ENCODE data around the gene PROM2. TPM values are rescaled to one million over a fixed set of nuclear protein-coding genes. Genes with fewer than 3 reads are reported as not detected.
"Not testable (repeated sequence)": the region's sequence is repeated elsewhere in the genome, so short reads cannot be mapped to it uniquely, and the experiment has no call there.

Gene PROM2
- total RNA-seq, 1 experiment from 2014 or later, result 1.8 TPM

DNA sequence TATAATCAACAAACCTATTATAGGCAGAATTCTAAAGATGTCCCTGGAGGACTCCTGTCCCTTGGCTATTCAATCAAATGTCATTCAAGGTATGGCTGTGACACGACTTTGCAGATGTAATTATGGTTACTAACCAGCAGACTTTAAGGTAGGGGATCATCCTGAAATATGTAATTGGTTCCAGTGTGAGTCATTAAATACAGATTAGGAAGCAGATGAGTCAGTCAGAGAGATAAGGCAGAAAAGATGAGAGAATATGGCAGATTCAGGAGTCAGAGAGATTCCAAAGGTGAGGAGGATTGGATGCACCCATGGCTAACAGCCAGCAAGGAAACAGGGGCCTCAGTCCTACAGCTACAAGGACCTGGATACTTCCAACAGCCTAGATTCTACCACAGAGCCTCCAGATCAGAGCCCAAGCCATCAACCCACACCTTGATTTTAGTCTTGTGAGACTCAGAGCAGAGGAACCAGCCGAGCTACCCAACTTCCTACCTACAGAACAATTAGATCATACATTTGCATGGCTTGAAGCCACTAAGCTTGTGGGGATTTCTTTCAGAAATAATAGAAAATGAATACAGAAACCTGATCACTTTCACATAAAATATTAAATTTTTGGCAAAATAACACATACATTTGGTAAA, 11.2 kb upstream of the PROM2 start:
- Histone ChIP-seq H3K4me3 (ENCODE audit: insufficient read depth, low read depth, low read length) (no peak overlapping the region), H3K27me3 (ENCODE audit: control insufficient read depth, insufficient read depth, low read length) (no peaks in the 10 kb centered on the region), H3K36me3 (replicated peaks; ENCODE audit: control insufficient read depth, insufficient read depth, low read length) (no peaks in the 10 kb centered on the region)
- DNase-seq, result no peak

DNA sequence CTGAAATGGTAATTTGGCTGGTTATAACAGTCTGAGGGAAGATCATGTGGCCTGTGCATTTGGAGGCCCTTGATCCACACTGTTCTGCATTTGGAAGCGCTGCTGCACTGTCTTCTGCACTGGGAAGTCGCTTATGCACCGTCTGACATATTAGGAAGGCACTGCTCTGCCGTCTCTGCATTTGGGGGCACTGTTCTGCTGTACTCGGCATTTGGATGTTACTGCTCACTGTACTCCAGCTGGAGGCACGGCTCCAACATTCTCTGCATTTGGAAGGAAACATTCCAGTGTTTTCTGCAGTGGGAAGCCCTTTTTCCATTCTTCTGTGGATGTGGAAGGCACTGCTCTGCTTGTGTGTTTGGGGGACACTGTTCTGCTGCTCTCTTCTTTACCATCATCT, 9.6 kb upstream of the PROM2 start:
- no peaks in the 10 kb centered on the region for H3K36me3 ChIP-seq (replicated peaks; ENCODE audit: control insufficient read depth, insufficient read depth, low read length)
- H3K27me3 ChIP-seq (ENCODE audit: control insufficient read depth, insufficient read depth, low read length), result no peaks in the 10 kb centered on the region
- DNase-seq, result peak; percentile 14
- H3K4me3 ChIP-seq (ENCODE audit: insufficient read depth, low read depth, low read length), result no peak overlapping the region

DNA sequence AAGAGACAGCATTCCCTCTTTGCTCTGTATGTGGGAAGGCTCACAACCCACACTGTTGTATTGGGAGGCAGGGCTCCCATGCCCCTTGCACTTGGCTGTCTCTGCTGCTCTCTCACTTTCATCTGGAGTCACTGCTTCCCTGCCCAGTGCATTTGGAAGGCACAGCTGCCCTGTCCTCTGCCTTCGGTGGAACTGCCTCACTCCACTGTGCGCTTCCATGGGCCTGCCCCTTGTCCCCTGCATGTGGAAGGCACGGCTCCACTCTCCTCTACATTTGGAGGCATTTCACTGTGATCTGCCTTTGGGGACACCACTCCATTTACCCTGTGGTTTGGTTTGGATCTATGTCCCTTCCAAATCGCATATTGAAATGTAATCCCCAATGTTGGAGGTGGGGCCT, 9.1 kb upstream of the PROM2 start:
- no peak overlapping the region for H3K4me3 ChIP-seq (ENCODE audit: insufficient read depth, low read depth, low read length)
- DNase-seq, result peak; percentile 15
- no peaks in the 10 kb centered on the region for H3K27me3 ChIP-seq (ENCODE audit: control insufficient read depth, insufficient read depth, low read length)

DNA sequence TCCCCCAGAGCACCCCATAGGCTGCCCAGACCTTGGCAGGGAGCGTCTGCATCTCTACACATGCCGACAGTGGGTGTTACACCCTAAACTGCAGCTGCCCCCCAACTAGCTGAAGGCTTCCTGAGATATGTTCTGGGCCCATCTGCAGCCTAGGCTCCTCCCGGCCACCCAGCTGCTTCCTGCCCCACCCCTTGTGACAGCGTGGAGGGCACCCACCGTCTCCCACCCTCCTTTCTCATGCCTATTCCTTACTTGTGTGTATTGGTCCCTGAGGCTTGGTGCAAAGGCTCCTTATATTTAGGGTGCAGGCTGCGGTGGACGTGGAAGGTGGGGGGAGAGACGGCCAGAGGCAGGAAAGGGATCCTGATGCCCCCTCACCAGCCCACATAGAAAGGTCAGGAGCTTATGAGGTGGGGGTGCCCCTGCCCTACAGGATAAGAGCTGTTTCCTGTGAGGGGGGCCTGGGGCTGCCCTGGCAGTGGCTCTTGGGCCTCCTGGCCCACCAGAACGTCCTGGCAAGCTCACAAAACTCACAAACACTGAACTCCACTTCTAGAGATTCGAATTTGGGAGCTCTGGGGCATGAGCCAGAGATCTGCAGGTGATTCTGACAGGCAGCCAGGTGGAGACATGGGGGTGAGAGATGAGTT, 7.3 kb upstream of the PROM2 start:
- Histone ChIP-seq H3K36me3 (replicated peaks; ENCODE audit: control insufficient read depth, insufficient read depth, low read length) (no peaks in the 10 kb centered on the region), H3K27me3 (ENCODE audit: control insufficient read depth, insufficient read depth, low read length) (no peaks in the 10 kb centered on the region), H3K4me3 (ENCODE audit: insufficient read depth, low read depth, low read length) (no peak overlapping the region)
- no peak for DNase-seq

More for the DNA sequence above, 9.1 kb upstream of the PROM2 start:
- H3K36me3 ChIP-seq (replicated peaks; ENCODE audit: control insufficient read depth, insufficient read depth, low read length), result no peaks in the 10 kb centered on the region

DNA sequence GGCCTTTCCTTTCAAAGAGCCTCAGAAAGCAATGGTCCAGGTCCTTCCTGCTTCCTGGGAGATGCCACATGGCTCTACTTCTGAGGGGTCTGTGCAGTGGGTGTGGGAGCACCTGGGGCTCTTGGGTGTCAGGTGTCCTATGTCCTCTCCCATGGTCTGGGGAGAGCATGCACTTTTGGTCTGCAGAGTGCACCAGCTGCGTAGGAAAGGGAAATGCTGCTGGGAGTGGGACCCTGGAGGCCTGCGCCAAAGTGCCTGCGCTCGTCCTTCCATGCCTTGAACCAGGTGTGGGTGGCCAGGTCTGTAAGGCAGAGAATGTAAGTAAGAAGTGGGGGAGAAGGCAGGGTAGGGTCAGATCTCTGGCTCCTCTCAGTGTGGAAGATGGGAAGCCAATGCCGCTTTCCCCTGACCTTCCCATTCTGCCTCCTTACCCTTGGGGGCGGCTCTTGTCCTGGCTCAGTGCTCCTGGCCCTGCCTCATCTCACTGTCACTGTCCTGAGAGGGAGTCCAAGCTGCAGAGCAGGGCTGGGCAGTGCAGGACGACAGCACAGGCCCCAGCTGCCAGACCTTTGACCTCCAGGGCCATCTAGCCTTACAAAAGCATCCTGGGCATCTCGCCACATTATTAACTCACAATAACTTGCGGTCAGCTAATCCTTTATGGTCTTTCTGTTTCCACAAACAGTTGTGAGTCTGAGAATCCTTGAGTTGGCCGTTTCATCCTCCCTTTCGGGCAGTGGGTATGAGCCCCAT, 6.6 kb upstream of the PROM2 start:
- no peak for DNase-seq
- H3K4me3 ChIP-seq (ENCODE audit: insufficient read depth, low read depth, low read length), result no peak overlapping the region
- no peaks in the 10 kb centered on the region for H3K27me3 ChIP-seq (ENCODE audit: control insufficient read depth, insufficient read depth, low read length)
- no peaks in the 10 kb centered on the region for H3K36me3 ChIP-seq (replicated peaks; ENCODE audit: control insufficient read depth, insufficient read depth, low read length)

DNA sequence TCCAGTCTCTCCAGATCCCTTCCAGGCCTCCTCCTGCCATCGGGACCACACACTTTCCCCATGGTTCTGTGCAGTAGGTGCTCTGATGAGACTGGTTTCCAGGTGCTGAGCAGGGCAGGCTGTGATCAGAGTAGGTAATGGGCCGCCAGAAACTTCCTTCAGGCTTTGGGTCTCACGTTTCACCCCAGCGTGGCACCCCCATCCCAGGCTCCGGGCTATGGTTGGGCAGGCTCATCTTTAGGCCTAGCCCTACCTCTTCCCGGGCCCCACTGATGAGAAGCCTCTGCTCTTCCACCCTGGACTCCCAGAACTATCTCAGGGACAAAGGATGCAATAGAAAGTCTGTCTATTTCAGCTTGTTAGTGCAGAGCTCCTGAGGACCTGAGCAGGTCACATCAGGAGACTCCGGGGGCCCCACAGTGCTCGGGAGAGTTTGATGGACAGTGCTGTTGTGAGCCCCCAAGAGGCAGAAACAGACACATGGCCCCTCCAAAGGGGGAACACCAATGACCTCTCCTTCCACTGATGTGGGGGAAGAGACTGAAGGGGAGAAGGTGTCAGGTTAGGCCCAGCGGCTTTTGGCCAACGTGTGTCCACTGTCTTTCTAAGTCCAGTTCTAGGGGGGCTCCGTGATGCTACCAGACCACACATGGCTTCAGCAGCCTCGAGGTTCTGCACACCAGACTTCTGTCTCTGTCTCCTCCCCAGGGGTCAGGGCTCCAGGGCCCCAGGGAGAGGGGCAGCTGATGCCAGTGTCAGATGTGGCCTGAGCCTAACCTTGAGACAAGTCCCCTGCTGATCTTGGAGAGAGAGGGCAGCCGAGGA, 5.8 kb upstream of the PROM2 start:
- no peak for DNase-seq
- no peaks in the 10 kb centered on the region for H3K27me3 ChIP-seq (ENCODE audit: control insufficient read depth, insufficient read depth, low read length)
- no peak overlapping the region for H3K4me3 ChIP-seq (ENCODE audit: insufficient read depth, low read depth, low read length)
- no peaks in the 10 kb centered on the region for H3K36me3 ChIP-seq (replicated peaks; ENCODE audit: control insufficient read depth, insufficient read depth, low read length)

DNA sequence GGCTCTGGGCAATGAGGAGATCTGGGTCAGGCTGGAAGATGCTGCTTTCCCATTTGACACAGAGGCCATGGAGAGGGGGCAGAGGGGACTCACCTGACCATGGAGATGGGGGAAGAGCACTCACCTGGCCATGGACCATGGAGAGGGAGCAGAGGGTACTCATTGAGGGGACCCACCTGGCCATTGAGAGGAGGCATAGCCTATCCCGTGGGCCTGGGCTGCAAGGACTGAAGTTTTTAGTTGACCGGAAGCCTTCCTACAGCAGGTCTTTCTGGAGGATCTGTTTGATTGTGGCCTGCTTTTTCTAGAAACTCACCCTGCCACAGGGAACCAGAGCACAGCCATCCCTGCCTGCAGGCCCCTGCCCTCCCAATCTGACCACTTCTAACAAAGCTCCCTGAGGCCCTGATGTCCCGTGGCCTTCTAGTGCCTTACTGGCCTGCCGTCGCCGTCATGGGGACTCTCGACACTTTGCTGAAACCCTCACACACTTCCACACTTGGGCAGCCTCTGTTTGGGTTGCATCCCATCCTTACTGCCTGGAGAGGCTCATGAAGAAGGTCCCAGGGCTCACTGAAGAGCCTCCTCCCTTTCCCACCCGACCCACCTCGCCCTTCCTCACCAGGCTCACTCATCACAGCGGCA, 5.1 kb upstream of the PROM2 start:
- no peak for DNase-seq
- Histone ChIP-seq H3K27me3 (ENCODE audit: control insufficient read depth, insufficient read depth, low read length) (no peaks in the 10 kb centered on the region), H3K4me3 (ENCODE audit: insufficient read depth, low read depth, low read length) (no peak overlapping the region), H3K36me3 (replicated peaks; ENCODE audit: control insufficient read depth, insufficient read depth, low read length) (no peaks in the 10 kb centered on the region)

DNA sequence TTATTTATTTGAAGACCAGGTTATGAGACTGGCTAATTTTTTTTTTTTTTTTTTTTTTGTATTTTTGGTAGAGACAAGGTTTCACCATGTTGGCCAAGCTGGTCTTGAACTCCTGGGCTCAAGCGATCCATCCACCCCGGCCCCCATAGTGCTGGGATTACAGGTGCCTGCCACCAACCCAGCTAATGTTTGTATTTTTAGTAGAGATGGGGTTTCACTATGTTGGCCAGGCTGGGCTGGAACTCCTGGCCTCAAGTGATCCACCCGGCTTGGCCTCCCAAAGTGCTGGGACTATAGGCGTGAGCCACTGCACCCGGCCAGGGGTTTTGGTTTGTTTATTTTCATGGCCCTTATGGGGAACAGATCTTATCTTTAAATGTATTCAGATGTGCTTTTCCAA, 4.5 kb upstream of the PROM2 start:
- not testable (repeated sequence) for DNase-seq

DNA sequence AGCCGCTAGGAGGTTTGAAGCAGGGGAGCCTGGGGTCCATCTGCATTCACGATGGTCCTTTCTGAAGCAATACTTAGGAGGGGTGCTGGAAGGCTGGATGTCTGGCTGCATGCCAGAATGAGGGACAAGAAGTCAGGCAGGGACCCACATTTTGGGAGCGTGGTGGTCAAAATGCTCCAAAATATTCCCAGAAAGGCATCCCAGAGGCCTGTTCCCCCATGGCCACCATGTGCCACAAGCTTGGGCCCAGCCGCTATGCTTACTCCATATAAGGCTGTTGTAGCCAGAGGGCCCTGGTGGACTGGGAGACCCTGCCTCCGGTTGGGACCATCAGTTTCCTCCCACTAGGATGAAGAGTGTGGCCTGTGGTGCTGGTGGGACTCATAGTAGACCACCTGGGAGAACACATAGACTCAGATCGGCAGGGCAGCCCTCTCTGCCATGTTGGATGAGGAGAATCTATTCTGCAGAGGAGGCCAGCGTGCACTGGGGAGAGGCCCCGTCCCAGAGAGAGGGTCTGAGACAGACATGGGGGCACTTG, 3.6 kb upstream of the PROM2 start:
- Histone ChIP-seq H3K36me3 (replicated peaks; ENCODE audit: control insufficient read depth, insufficient read depth, low read length) (no peaks in the 10 kb centered on the region), H3K4me3 (ENCODE audit: insufficient read depth, low read depth, low read length) (no peak overlapping the region), H3K27me3 (ENCODE audit: control insufficient read depth, insufficient read depth, low read length) (no peaks in the 10 kb centered on the region)
- no peak for DNase-seq

More for the DNA sequence above, 4.5 kb upstream of the PROM2 start:
- not testable (repeated sequence) for H3K4me3 ChIP-seq (ENCODE audit: insufficient read depth, low read depth, low read length); H3K27me3 ChIP-seq (ENCODE audit: control insufficient read depth, insufficient read depth, low read length); H3K36me3 ChIP-seq (replicated peaks; ENCODE audit: control insufficient read depth, insufficient read depth, low read length)

DNA sequence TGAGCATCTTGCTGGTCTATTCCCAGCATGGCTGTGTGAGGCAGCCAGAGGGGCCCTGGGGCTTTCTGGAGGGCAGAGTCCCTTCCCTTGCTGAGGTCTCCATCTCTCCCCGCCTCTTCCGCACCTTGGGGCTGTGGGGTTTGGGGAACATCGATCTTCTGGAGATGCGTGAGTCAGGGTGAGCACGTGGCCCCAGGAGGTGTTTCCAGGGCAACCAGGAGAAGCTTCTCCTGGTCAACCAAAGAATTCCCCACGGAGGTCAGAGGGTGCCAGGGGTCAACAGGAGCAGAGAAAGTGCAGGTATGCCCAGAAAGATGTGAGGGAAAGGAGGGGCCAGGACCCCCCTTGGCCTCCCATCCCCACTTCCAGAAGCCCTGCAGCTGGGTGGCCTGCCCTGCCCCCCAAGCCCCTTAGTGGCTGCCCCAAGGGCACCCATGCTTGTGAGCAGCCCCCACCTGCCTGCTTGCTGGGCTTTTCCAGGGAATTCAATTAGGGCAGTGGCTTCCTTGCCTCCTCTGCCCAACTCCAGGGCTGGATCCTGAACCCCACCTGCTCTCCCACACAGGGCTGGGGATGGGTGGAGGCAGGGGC, 2.8 kb upstream of the PROM2 start:
- Histone ChIP-seq H3K4me3 (ENCODE audit: insufficient read depth, low read depth, low read length) (no peak overlapping the region), H3K27me3 (ENCODE audit: control insufficient read depth, insufficient read depth, low read length) (no peaks in the 10 kb centered on the region), H3K36me3 (replicated peaks; ENCODE audit: control insufficient read depth, insufficient read depth, low read length) (no peaks in the 10 kb centered on the region)
- DNase-seq, result no peak

DNA sequence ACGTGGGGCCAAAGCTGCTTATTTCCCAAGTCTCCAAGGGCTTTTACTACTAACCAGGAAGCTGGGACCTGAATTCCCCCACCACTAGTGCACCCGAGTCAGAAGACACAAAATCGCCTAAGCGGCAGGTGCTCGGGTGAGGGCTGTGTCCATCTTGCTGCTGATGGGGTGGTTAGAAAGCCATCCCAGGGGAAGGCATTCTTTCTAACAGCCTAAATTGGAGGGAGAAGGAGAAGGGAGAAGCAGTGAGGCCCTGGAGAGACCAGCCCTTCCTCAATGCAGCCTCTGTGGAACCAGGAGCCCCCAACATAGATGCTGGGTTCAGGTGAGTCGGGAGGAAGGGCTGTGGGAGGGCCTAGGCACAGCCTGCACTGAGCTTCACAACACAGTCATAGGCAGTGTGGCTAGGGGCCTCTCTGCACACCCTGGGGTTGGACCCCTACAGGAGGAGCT, 1.9 kb upstream of the PROM2 start:
- Histone ChIP-seq H3K27me3 (ENCODE audit: control insufficient read depth, insufficient read depth, low read length) (no peaks in the 10 kb centered on the region), H3K4me3 (ENCODE audit: insufficient read depth, low read depth, low read length) (no peak overlapping the region), H3K36me3 (replicated peaks; ENCODE audit: control insufficient read depth, insufficient read depth, low read length) (no peaks in the 10 kb centered on the region)
- DNase-seq, result no peak

DNA sequence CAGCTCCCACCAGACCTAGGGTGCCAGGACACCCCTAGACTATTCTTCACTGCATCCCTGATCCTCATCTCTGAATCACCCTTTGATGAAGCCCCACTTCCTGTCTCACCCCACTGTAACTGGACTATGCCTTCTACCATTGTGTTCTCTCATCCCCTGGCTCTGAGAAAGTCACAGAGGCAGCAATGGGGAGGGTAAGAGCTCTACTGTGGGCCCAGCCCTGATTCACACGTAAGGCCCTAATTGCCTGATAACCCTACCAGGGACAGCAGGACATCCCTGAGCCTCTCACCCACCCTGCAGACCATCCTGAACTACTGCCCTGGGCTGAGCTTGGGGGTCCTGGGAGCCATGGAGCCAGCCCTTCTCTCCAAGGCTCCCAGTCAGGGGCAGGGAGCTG, 1.5 kb upstream of the PROM2 start:
- no peak for DNase-seq
- H3K27me3 ChIP-seq (ENCODE audit: control insufficient read depth, insufficient read depth, low read length), result no peaks in the 10 kb centered on the region

DNA sequence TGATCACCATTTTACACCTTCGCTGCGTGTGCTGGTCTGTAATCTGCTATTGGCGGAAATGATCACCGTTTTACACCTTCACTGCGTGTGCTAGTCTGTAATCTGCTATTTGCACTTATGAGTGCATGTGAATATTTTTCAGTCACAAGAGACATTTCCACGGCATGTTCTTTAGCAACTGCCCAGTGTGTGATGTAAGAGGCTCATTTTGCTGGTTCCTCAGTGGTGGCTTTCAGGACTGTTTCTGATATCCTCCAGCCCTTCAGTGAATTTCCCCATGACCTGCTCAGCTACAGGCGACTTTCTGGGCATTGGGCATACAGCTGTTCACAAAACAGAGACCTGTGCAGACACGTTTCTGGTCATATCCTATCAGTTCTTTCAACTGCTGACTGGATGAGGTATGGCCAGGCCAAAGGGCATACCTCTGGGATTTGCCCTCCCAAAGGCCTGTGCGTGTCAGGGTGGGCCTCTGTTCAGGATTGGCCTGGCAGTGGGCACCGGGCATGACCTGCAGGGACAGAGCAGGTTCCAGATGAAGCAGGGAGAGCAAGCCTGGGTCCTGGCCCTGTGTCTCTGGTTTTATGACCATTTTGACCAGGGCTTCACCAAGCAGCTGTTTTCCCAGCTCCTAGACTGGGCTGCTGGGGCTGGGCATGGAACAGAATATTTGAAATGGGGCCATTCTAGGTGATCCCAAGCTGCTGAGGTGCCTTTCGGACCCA, 521 bp upstream of the PROM2 start:
- Histone ChIP-seq H3K36me3 (replicated peaks; ENCODE audit: control insufficient read depth, insufficient read depth, low read length) (no peaks in the 10 kb centered on the region), H3K4me3 (ENCODE audit: insufficient read depth, low read depth, low read length) (no peak overlapping the region), H3K27me3 (ENCODE audit: control insufficient read depth, insufficient read depth, low read length) (no peaks in the 10 kb centered on the region)
- no peak for DNase-seq

More for the DNA sequence above, 1.5 kb upstream of the PROM2 start:
- no peaks in the 10 kb centered on the region for H3K36me3 ChIP-seq (replicated peaks; ENCODE audit: control insufficient read depth, insufficient read depth, low read length)
- H3K4me3 ChIP-seq (ENCODE audit: insufficient read depth, low read depth, low read length), result no peak overlapping the region

All from H7 (cell line).